Upper lobe of left lung (tissue), 4 donors: Measurements from ENCODE around the gene SDK1.

ENCODE experiments used
- CTCF ChIP-seq, 6 experiments: fragments of 450-650 bp in 4 of 6; fragments of 200-600 bp in 2 of 6; sonication (generic) in 2 of 6; IDR thresholded peaks; one replicate each; pipeline ENCODE4 v1.5.1; 2016 to 2019; ENCODE audit warnings: antibody characterized with exemption in 6 of 6
- POLR2A ChIP-seq, 4 donors: fragments of 450-650 bp; IDR thresholded peaks; one replicate each; pipeline ENCODE4 v1.5.1; 2016 to 2017; ENCODE audit warnings: antibody characterized with exemption in 4 of 4, mild to moderate bottlenecking in 2 of 4

- no peak for TF ChIP-seq CTCF (IDR thresholded peaks at IDR 0.05)
- TF ChIP-seq POLR2A (IDR thresholded peaks at IDR 0.05), result no peak
Observed at GRCh38 chr7:4024806-4025205, 723.8 kb downstream of the SDK1 start.
